Activated CD4-positive, alpha-beta T cell treated with anti-CD3 and anti-CD28 coated beads for 1 hour (primary cell): ENCODE data around the gene P2RX4.
"Not testable (repeated sequence)": the region's sequence is repeated elsewhere in the genome, so short reads cannot be mapped to it uniquely, and the experiment has no call there.

Experiments used
- DNase-seq: peaks from one replicate; pipeline ENCODE4 v3.0.0-alpha.2; 2020

P2RX4 gene

DNA sequence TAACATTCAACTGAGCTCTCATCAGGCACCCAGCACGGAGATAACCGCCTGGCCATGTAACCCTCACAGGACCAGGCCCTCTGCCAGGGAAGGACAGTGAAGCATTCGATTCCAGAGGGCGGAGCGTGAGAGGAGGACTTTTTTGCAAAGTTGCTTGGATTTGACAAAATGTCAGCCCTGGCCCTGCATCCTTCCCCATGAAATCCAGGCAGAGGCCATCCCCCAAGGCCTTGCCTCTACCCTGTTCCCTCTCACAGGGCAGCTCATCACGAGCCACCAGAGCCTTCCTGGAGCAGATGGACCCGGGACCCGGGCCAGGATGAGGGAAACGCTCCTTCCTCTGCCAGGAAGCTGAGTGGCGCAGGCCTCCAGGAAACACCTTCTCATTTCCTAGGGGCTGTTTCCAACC, 69.6 kb downstream of the P2RX4 start:
- no peak for DNase-seq

DNA sequence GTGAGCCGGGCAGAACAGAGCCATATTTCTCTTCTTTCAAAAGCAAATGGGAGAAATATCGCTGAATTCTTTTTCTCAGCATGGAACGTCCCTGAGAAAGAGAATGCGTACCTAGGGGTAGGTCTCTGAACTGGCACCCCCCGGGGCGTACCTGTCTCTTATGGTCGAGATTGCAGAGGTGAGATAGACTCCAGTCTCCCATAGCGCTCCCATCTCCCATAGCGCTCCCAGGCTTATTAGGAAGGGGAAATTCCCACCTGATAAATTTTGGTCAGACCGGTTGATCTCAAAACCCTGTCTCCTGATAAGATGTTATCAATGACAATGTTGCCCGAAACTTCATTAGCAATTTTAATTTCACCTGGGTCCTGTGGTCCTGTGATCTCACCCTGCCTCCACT, 70.6 kb downstream of the P2RX4 start:
- not testable (repeated sequence) for DNase-seq

DNA sequence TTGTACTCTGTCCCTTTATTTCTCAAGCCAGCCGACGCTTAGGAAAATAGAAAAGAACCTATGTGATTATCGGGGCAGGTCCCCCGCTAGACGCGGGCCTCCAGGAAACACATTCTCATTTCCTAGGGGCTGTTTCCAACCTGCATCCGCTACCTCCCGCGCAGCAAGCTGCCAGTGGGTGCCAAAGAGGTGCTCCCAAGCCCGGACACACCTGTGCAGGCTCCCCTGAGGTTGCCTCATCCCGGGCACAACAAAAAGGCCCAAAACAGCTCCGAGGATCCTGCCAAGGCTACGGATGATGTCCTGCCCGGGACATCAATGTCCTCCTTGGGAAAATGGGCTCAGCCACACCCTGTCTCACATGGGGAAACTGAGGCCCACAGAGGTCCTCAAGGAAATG, 71.2 kb downstream of the P2RX4 start:
- DNase-seq: not testable (repeated sequence)

DNA sequence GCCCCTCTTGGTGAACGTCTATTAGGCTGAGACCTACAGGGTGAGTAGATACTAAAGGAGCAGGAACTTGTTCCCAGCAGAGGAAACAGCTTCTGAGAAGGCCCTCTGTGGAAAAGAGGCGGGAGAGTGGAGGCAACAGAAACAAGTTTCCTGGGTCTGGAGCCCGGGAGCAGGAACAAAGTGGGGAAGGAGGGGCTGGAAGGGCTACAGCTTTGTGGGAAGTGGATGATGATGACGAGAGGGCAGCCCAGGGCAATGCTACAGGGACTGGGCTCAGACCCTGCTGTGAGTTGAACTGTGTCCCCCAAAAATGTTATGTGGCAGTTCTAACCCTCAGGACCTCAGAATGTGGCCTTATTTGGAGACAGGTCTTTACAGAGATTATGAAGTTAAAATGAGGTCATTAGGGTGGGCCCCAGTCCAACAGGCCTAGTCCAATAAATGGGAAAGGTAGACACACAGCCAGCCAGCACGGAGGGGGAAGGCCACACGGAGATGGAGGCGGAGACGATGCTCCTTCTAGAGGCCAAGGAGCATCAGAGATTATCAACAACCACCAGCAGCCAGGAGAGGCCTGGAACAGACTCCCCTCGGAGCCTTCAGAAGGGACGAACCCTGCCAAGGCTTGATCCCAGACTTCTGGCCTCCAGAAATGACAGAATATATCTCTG, 72.3 kb downstream of the P2RX4 start:
- DNase-seq: no peak

DNA sequence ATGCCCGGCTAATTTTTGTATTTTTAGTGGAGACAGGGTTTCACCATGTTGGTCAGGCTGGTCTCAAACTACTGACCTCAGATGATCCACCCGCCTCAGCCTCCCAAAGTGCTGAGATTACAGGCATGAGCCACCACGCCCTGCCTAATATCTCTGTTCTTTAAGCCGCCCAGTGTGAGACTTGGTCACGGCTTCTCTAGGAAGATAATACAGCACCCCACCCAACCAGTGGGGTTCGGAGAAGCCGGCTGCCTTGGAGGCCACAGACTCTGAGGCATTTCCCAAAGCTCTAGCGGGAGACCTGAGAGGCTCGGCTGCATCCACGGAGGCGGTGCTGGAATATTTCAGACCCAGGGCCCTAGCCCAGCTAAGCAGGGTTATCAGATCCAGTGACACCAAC, 73.0 kb downstream of the P2RX4 start:
- DNase-seq: not testable (repeated sequence)

DNA sequence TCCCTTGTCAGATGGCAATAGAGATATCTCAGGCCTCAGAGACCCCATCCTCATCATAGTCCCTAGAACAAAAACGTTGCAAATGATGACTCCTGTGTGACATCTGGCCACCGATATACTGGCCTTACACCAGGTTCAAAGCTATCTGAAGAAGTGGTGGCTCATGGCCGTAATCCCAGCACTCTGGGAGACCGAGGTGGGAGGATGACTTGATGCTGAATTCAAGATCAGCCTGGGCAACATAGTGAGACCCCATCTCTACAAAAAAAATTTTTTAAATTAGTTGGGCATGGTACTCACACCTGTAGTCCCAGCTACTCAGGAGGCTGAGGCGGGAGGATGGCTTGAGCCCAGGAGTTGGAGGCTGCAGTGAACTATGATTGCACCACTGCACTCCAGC, 73.5 kb downstream of the P2RX4 start:
- DNase-seq: no peak
